Smooth muscle cell (in vitro differentiated cells): ENCODE measurements around the gene B9D1. TPM values are rescaled to one million over a fixed set of nuclear protein-coding genes. Genes with fewer than 3 reads are reported as not detected.

Experiments
- DNase-seq: peaks from one replicate; lab custom pipeline; 2025; ENCODE audit not compliant: unreplicated experiment; lab: John Stamatoyannopoulos, UW
- H2AFZ ChIP-seq: fragments of 200-600 bp; sonication (generic); 2 replicates; pipeline ENCODE4 v1.6.0; 2016; ENCODE audit warnings: antibody characterized with exemption, low read depth, mild to moderate bottlenecking
- H3F3A ChIP-seq: fragments of 200-600 bp; sonication (generic); 2 replicates; pipeline ENCODE4 v1.6.0; 2017; ENCODE audit warnings: antibody characterized with exemption, low read depth
- H3K27ac ChIP-seq: fragments of 200-600 bp; sonication (generic); 2 replicates; pipeline ENCODE4 v1.5.1; 2016; ENCODE audit warnings: low read depth, mild to moderate bottlenecking
- H3K27me3 ChIP-seq: fragments of 200-600 bp; sonication (generic); 2 replicates; pipeline ENCODE4 v1.6.1; 2016; ENCODE audit warnings: low read depth, mild to moderate bottlenecking
- H3K36me3 ChIP-seq: fragments of 200-600 bp; sonication (generic); 2 replicates; pipeline ENCODE4 v1.5.1; 2016; ENCODE audit warnings: low read depth
- H3K4me1 ChIP-seq: fragments of 200-600 bp; sonication (generic); 2 replicates; pipeline ENCODE4 v1.5.1; 2016; ENCODE audit warnings: low read depth
- H3K4me2 ChIP-seq: fragments of 200-600 bp; sonication (generic); 2 replicates; pipeline ENCODE4 v1.6.0; 2016; ENCODE audit warnings: mild to moderate bottlenecking
- H3K4me3 ChIP-seq: fragments of 200-600 bp; sonication (generic); 2 replicates; pipeline ENCODE4 v1.5.1; 2016; ENCODE audit warnings: mild to moderate bottlenecking
- H3K79me2 ChIP-seq: fragments of 200-600 bp; sonication (generic); 2 replicates; pipeline ENCODE4 v1.6.0; 2016; ENCODE audit warnings: low read depth, mild to moderate bottlenecking
- H3K9ac ChIP-seq: fragments of 200-600 bp; sonication (generic); 2 replicates; pipeline ENCODE4 v1.6.0; 2016; ENCODE audit warnings: low read depth
- H3K9me3 ChIP-seq: fragments of 200-600 bp; sonication (generic); replicated peaks from 2 replicates; pipeline ENCODE4 v1.5.1; 2016; ENCODE audit warnings: low read depth
- H4K20me1 ChIP-seq: fragments of 200-600 bp; sonication (generic); 2 replicates; pipeline ENCODE4 v1.6.0; 2016; ENCODE audit warnings: low read depth
- WGBS: methylation state at CpG from one replicate; pipeline ENCODE4 v1.1.7; 2016; ENCODE audit warnings: low lambda C conversion rate; 5-methylcytosine and 5-hydroxymethylcytosine counted together
- polyA plus RNA-seq: library from polyadenylated mRNA; unstranded; fragments of >200 nt; fragmentation: Nextera tagmentation; extraction: Ambion mirVana; gene quantifications from 2 replicates; pipeline ENCODE4 v1.2.1, GENCODE V29; 2016
- total RNA-seq: library from RNA; depleted of rRNA; stranded (reverse); fragments of >200 nt; gene quantifications from 2 replicates; pipeline ENCODE4 v1.2.3, GENCODE V29; 2014
- TF ChIP-seq, protein P1 (sequence below): fragments of 200-600 bp; sonication (generic); IDR thresholded peaks from 2 replicates; pipeline ENCODE4 v1.5.1; 2017; ENCODE audit warnings: borderline replicate concordance, mild to moderate bottlenecking, antibody characterized with exemption; ENCODE audit not compliant: insufficient read depth, poor library complexity, severe bottlenecking

Gene B9D1
- total and polyA plus RNA-seq, 2 experiments from 2014 or later: 21.9 to 45.5 TPM

DNA sequence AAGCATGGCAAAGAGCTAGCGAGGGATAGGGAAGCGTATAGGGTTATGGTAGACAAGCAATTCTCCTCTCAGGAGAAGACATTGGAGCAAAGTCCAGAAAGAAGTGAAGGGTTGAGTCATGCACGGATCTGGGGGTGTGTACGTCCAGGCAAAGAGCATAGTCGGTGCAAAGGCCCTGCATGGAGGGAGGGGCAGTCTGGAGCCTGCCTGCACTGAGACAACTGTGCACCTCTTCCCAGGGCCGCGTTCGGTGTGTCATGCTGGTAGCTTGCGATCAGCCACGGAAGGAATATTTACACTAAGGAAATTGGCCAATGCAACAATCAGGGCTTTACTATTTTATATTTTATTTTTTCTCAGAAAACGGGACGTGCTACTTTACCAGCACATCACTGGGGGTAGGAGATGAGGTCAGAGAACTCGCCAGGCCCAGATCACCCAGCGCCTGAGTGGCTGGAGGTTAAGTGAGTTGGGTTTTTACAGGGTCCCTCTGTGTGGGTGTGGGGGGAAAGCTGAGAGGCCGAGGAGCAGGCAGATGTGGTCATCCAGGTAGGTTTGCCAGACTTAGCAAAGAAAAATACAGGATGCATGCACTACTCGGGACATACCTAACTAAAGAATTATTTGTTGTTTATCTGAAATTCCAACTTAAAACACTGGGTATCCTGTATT lies 6.7 kb upstream of the B9D1 start:
- Histone ChIP-seq H3K9me3 (no peaks in the 10 kb centered on the region), H3F3A (peaks cover 3% of the 10 kb centered on the region), H2AFZ (no peak overlapping the region), H3K27me3 (no peaks in the 10 kb centered on the region), H4K20me1 (no peaks in the 10 kb centered on the region), H3K79me2 (no peaks in the 10 kb centered on the region), H3K4me3 (no peak overlapping the region), H3K36me3 (no peaks in the 10 kb centered on the region), H3K4me2 (no peak overlapping the region), H3K4me1 (no peaks in the 10 kb centered on the region), H3K9ac (no peak overlapping the region), H3K27ac (no peak overlapping the region)
- TF ChIP-seq, protein P1, sequence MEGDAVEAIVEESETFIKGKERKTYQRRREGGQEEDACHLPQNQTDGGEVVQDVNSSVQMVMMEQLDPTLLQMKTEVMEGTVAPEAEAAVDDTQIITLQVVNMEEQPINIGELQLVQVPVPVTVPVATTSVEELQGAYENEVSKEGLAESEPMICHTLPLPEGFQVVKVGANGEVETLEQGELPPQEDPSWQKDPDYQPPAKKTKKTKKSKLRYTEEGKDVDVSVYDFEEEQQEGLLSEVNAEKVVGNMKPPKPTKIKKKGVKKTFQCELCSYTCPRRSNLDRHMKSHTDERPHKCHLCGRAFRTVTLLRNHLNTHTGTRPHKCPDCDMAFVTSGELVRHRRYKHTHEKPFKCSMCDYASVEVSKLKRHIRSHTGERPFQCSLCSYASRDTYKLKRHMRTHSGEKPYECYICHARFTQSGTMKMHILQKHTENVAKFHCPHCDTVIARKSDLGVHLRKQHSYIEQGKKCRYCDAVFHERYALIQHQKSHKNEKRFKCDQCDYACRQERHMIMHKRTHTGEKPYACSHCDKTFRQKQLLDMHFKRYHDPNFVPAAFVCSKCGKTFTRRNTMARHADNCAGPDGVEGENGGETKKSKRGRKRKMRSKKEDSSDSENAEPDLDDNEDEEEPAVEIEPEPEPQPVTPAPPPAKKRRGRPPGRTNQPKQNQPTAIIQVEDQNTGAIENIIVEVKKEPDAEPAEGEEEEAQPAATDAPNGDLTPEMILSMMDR: no peak
- WGBS: 92% methylated on average over 16 of the region's 16 CpGs
- no peak for DNase-seq

DNA sequence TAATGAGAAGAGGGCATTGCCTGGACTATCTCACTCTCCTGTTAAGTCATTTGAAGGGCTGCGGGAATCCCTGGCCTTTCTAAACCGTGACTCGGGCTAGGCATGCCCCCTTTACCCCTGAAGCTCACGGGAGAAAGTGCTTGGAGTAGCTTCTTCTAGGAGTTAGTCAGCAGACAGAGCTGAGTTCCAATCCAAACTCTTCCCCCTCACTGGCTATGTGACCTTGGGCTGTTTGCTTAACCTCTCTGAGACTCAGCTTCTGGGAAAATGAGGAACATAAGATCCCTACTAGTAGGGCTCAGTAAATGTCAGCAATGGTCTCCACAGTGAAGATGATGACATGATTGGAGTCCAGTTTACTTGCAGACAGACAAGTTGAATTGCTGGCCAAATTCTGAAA lies 5.7 kb upstream of the B9D1 start:
- Histone ChIP-seq H3K9me3 (no peaks in the 10 kb centered on the region), H3K79me2 (no peaks in the 10 kb centered on the region), H3K4me2 (no peak overlapping the region), H4K20me1 (no peaks in the 10 kb centered on the region), H3K27ac (no peak overlapping the region), H3K9ac (no peak overlapping the region), H3F3A (no peaks in the 10 kb centered on the region), H2AFZ (no peak overlapping the region), H3K36me3 (no peaks in the 10 kb centered on the region), H3K27me3 (no peaks in the 10 kb centered on the region), H3K4me1 (peaks cover under 1% of the 10 kb centered on the region), H3K4me3 (no peak overlapping the region)
- TF ChIP-seq, protein P1: no peak
- WGBS: 64% methylated on average over 4 of the region's 4 CpGs
- DNase-seq: no peak

DNA sequence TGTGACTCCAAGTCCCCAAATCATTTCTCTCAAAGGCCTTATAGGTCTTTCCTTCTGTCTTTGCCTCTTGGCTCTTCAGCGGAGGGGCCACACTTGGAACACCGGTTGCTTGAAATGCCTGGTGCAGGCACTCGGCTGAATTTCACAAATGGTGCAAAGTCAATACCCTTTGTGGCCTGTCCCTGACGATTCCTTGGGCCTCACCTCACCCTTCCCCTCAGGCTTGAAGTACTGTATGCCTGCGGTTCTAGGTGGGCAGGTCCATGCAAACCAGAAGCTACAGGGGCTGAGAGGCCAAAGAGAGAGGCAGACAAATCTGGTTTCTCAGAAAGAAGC lies 4.1 kb upstream of the B9D1 start:
- no peak overlapping the region for H3K9ac ChIP-seq
- no peaks in the 10 kb centered on the region for H3K27me3 ChIP-seq
- H3K27ac ChIP-seq: no peak overlapping the region
- no peaks in the 10 kb centered on the region for H3K79me2 ChIP-seq
- no peaks in the 10 kb centered on the region for H4K20me1 ChIP-seq
- H3K4me2 ChIP-seq: no peak overlapping the region
- DNase-seq: no peak
- no peak overlapping the region for H3K4me3 ChIP-seq
- H3F3A ChIP-seq: no peaks in the 10 kb centered on the region
- 90% methylated on average over 5 of the region's 5 CpGs for WGBS
- no peaks in the 10 kb centered on the region for H3K36me3 ChIP-seq
- H2AFZ ChIP-seq: no peak overlapping the region
- TF ChIP-seq, protein P1: no peak
- peaks cover 5% of the 10 kb centered on the region for H3K4me1 ChIP-seq
- H3K9me3 ChIP-seq: no peaks in the 10 kb centered on the region
